Neural cell (in vitro differentiated cells): ENCODE data around the gene TXK. TPM values are rescaled to one million over a fixed set of nuclear protein-coding genes. Genes with fewer than 3 reads are reported as not detected.

Experiments
- H2AFZ ChIP-seq: fragments of 200-600, 300-800 bp; sonication (generic), shearing (Covaris generic); 2 replicates; pipeline ENCODE4 v1.6.0; 2014; ENCODE audit warnings: low read depth, mild to moderate bottlenecking, antibody characterized with exemption, low read length, moderate library complexity
- H3F3A ChIP-seq: fragments of 200-600 bp; shearing (Covaris generic); 2 replicates; pipeline ENCODE4 v1.6.1; 2016; ENCODE audit warnings: mild to moderate bottlenecking, moderate library complexity, mixed read lengths, antibody characterized with exemption, low read length; ENCODE audit not compliant: insufficient read depth, poor library complexity, severe bottlenecking
- H3K27ac ChIP-seq: fragments of 200-600, 300-800 bp; sonication (generic), shearing (Covaris generic); 2 replicates; pipeline ENCODE4 v1.5.1; 2014; ENCODE audit warnings: mild to moderate bottlenecking, low read length, moderate library complexity
- H3K27me3 ChIP-seq: fragments of 300-800, 200-600 bp; sonication (generic), shearing (Covaris generic); 2 replicates; pipeline ENCODE4 v1.6.0; 2014; ENCODE audit warnings: mild to moderate bottlenecking, low read depth, low read length, moderate library complexity; ENCODE audit not compliant: insufficient read depth
- H3K36me3 ChIP-seq: fragments of 300-800, 200-600 bp; sonication (generic), shearing (Covaris generic); 2 replicates; pipeline ENCODE4 v1.5.1; 2014; ENCODE audit warnings: mild to moderate bottlenecking, antibody characterized with exemption, low read length, moderate library complexity; ENCODE audit not compliant: insufficient read depth
- H3K4me2 ChIP-seq: fragments of 300-800, 200-600 bp; sonication (generic), shearing (Covaris generic); 2 replicates; pipeline ENCODE4 v1.6.0; 2014; ENCODE audit warnings: mild to moderate bottlenecking, low read length
- H3K4me3 ChIP-seq: fragments of 300-800, 200-600 bp; sonication (generic), shearing (Covaris generic); 2 replicates; pipeline ENCODE4 v1.5.1; 2014; ENCODE audit warnings: mild to moderate bottlenecking, low read length, moderate library complexity
- H3K79me2 ChIP-seq: fragments of 200-600 bp; shearing (Covaris generic); replicated peaks from 2 replicates; pipeline ENCODE4 v1.6.0; 2014; ENCODE audit warnings: mild to moderate bottlenecking, low read length, moderate library complexity; ENCODE audit not compliant: insufficient read depth
- H3K9ac ChIP-seq: fragments of 300-800, 200-600 bp; sonication (generic), shearing (Covaris generic); 2 replicates; pipeline ENCODE4 v1.6.1; 2016; ENCODE audit warnings: mild to moderate bottlenecking, low read length, mixed read lengths
- H3K9me2 ChIP-seq: fragments of 200-600 bp; shearing (Covaris generic); 2 replicates; pipeline ENCODE4 v1.6.1; 2016; ENCODE audit warnings: mild to moderate bottlenecking, low read length, mixed read lengths; ENCODE audit not compliant: insufficient read depth
- H3K9me3 ChIP-seq: fragments of 200-600, 300-800 bp; sonication (generic), shearing (Covaris generic); 2 replicates; pipeline ENCODE4 v1.6.1; 2016; ENCODE audit warnings: mild to moderate bottlenecking, mixed run types, low read length, moderate library complexity, mixed read lengths
- H4K20me1 ChIP-seq: fragments of 200-600 bp; shearing (Covaris generic); 2 replicates; pipeline ENCODE4 v1.6.1; 2016; ENCODE audit warnings: mild to moderate bottlenecking, mixed run types; ENCODE audit not compliant: insufficient read depth
- EP300 ChIP-seq: fragments of 450-650 bp; conservative IDR thresholded peaks from 2 replicates; pipeline ENCODE4 v1.6.1; 2014; ENCODE audit warnings: antibody characterized with exemption, mild to moderate bottlenecking, moderate library complexity; ENCODE audit not compliant: poor library complexity, severe bottlenecking
- EZH2 ChIP-seq: fragments of 200-600, 300-800 bp; shearing (Covaris generic), sonication (generic); IDR thresholded peaks from 2 replicates; pipeline ENCODE4 v1.6.1; 2014; ENCODE audit warnings: antibody characterized with exemption, low read length, borderline replicate concordance, mild to moderate bottlenecking; ENCODE audit not compliant: insufficient read depth, poor library complexity, severe bottlenecking
- MXI1 ChIP-seq: fragments of 450-650 bp; conservative IDR thresholded peaks from 2 replicates; pipeline ENCODE4 v1.6.1; 2014; ENCODE audit warnings: antibody characterized with exemption, mild to moderate bottlenecking; ENCODE audit not compliant: poor library complexity, severe bottlenecking
- POLR2AphosphoS5 ChIP-seq: IDR thresholded peaks from 2 replicates; pipeline ENCODE4 v1.6.1; 2012
- RAD21 ChIP-seq: fragments of 450-650 bp; conservative IDR thresholded peaks from 2 replicates; pipeline ENCODE4 v1.6.1; 2014; ENCODE audit warnings: antibody characterized with exemption, mild to moderate bottlenecking, moderate library complexity
- SMC3 ChIP-seq: fragments of 450-650 bp; conservative IDR thresholded peaks from 2 replicates; pipeline ENCODE4 v1.6.1; 2014; ENCODE audit warnings: antibody characterized with exemption, mild to moderate bottlenecking, moderate library complexity; ENCODE audit not compliant: poor library complexity
- TAF1 ChIP-seq: IDR thresholded peaks from 2 replicates; pipeline ENCODE4 v1.6.1; 2012; ENCODE audit warnings: low read depth
- polyA plus RNA-seq: library from polyadenylated mRNA; depleted of rRNA; stranded (reverse); fragments of >200 nt; gene quantifications from 2 replicates; pipeline ENCODE4 v1.2.3, GENCODE V29; 2014
- TF ChIP-seq, protein P1 (sequence below): IDR thresholded peaks from 2 replicates; pipeline ENCODE4 v1.6.1; 2012; ENCODE audit warnings: borderline replicate concordance
- TF ChIP-seq, protein P2 (sequence below): fragments of 450-650 bp; IDR thresholded peaks from 2 replicates; pipeline ENCODE4 v1.5.1; 2014; ENCODE audit warnings: antibody characterized with exemption, mild to moderate bottlenecking, moderate library complexity; ENCODE audit not compliant: poor library complexity, severe bottlenecking

The TXK gene
- polyA plus RNA-seq, 1 donor from 2014 or later = not detected

DNA sequence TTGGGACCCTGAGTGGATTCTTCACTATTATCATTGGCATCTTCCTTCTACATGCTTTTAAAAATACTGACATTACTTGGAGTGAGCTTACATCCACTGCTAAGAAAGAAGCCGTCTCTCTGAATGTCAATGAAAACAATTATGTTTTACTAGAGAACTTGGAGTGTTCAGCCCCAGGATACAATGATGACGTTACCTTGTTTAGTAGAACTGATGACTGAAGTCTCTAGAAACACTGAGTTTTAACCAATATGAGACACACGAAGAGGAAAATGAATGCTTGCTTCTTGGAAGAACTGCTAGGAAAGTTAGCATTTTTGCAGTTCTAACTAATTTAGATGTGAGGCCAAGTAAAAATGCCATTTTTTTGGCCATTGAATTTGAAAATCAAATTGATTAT lies 98.1 kb downstream of the TXK start:
- Histone ChIP-seq H3K9me2 (no peaks in the 10 kb centered on the region), H3K4me3 (no peak overlapping the region), H3K4me2 (no peak overlapping the region), H4K20me1 (no peaks in the 10 kb centered on the region), H3K27ac (no peak overlapping the region), H3K27me3 (no peaks in the 10 kb centered on the region), H3F3A (no peaks in the 10 kb centered on the region), H3K9ac (no peak overlapping the region), H3K79me2 (no peaks in the 10 kb centered on the region), H3K9me3 (no peaks in the 10 kb centered on the region), H2AFZ (no peak overlapping the region), H3K36me3 (no peaks in the 10 kb centered on the region)
- TF ChIP-seq TAF1 (no peak), RAD21 (no peak), POLR2AphosphoS5 (no peak), EP300 (no peak), EZH2 (no peak), MXI1 (no peak), SMC3 (no peak)
- TF ChIP-seq, protein P1, sequence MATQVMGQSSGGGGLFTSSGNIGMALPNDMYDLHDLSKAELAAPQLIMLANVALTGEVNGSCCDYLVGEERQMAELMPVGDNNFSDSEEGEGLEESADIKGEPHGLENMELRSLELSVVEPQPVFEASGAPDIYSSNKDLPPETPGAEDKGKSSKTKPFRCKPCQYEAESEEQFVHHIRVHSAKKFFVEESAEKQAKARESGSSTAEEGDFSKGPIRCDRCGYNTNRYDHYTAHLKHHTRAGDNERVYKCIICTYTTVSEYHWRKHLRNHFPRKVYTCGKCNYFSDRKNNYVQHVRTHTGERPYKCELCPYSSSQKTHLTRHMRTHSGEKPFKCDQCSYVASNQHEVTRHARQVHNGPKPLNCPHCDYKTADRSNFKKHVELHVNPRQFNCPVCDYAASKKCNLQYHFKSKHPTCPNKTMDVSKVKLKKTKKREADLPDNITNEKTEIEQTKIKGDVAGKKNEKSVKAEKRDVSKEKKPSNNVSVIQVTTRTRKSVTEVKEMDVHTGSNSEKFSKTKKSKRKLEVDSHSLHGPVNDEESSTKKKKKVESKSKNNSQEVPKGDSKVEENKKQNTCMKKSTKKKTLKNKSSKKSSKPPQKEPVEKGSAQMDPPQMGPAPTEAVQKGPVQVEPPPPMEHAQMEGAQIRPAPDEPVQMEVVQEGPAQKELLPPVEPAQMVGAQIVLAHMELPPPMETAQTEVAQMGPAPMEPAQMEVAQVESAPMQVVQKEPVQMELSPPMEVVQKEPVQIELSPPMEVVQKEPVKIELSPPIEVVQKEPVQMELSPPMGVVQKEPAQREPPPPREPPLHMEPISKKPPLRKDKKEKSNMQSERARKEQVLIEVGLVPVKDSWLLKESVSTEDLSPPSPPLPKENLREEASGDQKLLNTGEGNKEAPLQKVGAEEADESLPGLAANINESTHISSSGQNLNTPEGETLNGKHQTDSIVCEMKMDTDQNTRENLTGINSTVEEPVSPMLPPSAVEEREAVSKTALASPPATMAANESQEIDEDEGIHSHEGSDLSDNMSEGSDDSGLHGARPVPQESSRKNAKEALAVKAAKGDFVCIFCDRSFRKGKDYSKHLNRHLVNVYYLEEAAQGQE = no peak
- TF ChIP-seq, protein P2, sequence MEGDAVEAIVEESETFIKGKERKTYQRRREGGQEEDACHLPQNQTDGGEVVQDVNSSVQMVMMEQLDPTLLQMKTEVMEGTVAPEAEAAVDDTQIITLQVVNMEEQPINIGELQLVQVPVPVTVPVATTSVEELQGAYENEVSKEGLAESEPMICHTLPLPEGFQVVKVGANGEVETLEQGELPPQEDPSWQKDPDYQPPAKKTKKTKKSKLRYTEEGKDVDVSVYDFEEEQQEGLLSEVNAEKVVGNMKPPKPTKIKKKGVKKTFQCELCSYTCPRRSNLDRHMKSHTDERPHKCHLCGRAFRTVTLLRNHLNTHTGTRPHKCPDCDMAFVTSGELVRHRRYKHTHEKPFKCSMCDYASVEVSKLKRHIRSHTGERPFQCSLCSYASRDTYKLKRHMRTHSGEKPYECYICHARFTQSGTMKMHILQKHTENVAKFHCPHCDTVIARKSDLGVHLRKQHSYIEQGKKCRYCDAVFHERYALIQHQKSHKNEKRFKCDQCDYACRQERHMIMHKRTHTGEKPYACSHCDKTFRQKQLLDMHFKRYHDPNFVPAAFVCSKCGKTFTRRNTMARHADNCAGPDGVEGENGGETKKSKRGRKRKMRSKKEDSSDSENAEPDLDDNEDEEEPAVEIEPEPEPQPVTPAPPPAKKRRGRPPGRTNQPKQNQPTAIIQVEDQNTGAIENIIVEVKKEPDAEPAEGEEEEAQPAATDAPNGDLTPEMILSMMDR = no peak

DNA sequence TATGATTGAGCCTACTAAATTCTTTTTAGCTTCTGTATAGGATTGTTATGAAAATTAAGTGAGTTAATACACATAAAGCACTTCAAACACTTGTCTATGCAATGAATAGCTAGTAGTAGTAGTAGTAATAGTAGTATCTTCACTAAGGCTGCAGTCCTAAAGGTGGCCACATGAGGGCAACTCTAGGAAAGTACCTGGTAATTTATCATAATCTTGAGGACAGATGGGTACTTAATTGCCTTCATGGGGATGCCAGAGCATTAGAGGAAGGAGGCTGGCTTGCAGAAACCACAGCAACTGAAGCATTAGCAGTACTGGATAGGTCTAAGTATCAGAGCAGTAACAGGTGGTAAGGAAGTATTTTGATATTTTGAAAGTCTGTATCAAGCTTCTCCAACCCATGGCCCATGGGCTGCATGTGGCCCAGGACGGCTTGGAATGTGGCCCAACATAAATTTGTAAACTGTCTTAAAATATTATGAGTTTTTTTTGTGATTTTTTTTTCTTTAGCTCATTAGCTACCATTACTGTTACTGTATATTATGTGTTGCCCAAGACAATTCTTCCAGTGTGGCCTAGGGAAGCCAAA lies 100.1 kb downstream of the TXK start:
- H3K4me2 ChIP-seq = no peak overlapping the region
- no peaks in the 10 kb centered on the region for H3F3A ChIP-seq
- no peak overlapping the region for H2AFZ ChIP-seq
- TF ChIP-seq RAD21 = no peak
- no peak for TF ChIP-seq SMC3
- TF ChIP-seq, protein P1 = no peak
- TF ChIP-seq POLR2AphosphoS5 = no peak
- TF ChIP-seq EP300 = no peak
- no peak for TF ChIP-seq TAF1
- TF ChIP-seq MXI1 = no peak
- no peak for TF ChIP-seq EZH2
- TF ChIP-seq, protein P2 = no peak
- no peak overlapping the region for H3K9ac ChIP-seq
- H3K9me3 ChIP-seq = no peaks in the 10 kb centered on the region
- H3K27ac ChIP-seq = no peak overlapping the region
- H3K9me2 ChIP-seq = no peaks in the 10 kb centered on the region
- H3K36me3 ChIP-seq = no peaks in the 10 kb centered on the region
- H3K27me3 ChIP-seq = no peaks in the 10 kb centered on the region
- H4K20me1 ChIP-seq = no peaks in the 10 kb centered on the region
- no peaks in the 10 kb centered on the region for H3K79me2 ChIP-seq
- no peak overlapping the region for H3K4me3 ChIP-seq
